HepG2 (cell line): Measurements from ENCODE around the gene PARP3. TPM values are rescaled to one million over a fixed set of nuclear protein-coding genes. Genes with fewer than 3 reads are reported as not detected.

Source experiments
- ARID2 ChIP-seq: sonication (generic); formaldehyde crosslinking; IDR thresholded peaks from 2 replicates; pipeline ENCODE4 v1.8.1; 2022; ENCODE audit warnings: mild to moderate bottlenecking, missing genetic modification reagents, borderline replicate concordance
- ARNTL ChIP-seq: sonication (generic); formaldehyde crosslinking; IDR thresholded peaks from 2 replicates; pipeline ENCODE4 v1.4.0; 2020; ENCODE audit warnings: mild to moderate bottlenecking, missing genetic modification reagents
- CBX1 ChIP-seq: IDR thresholded peaks from one replicate; pipeline ENCODE4 v1.6.1; 2016; ENCODE audit warnings: antibody characterized with exemption, low read depth
- CC2D1A ChIP-seq: sonication (generic); formaldehyde crosslinking; IDR thresholded peaks from 2 replicates; pipeline ENCODE4 v1.8.1; 2023; ENCODE audit warnings: mild to moderate bottlenecking, missing genetic modification reagents
- EEA1 ChIP-seq: sonication (generic); formaldehyde crosslinking; IDR thresholded peaks from 2 replicates; pipeline ENCODE4 v1.5.1; 2020; ENCODE audit warnings: mild to moderate bottlenecking, missing genetic modification reagents, borderline replicate concordance
- ELF4 ChIP-seq: sonication (generic); formaldehyde crosslinking; IDR thresholded peaks from 2 replicates; pipeline ENCODE4 v1.5.0; 2020; ENCODE audit warnings: missing genetic modification reagents, mild to moderate bottlenecking, moderate library complexity, borderline replicate concordance
- MIXL1 ChIP-seq: IDR thresholded peaks from 2 replicates; pipeline ENCODE4 v1.6.1; 2016
- NCOA1 ChIP-seq: sonication (generic); formaldehyde crosslinking; IDR thresholded peaks from 2 replicates; pipeline ENCODE4 v1.9.0; 2021; ENCODE audit warnings: missing genetic modification reagents
- NONO ChIP-seq, 2 experiments: fragments of 450-650 bp in 1 of 2; sonication (generic) in 1 of 2; formaldehyde crosslinking in 1 of 2; IDR thresholded peaks in 1 of 2; conservative IDR thresholded peaks in 1 of 2; 2 replicates each; pipeline versions ENCODE4 v1.6.1 to v1.8.0; 2017 to 2022; ENCODE audit warnings: mild to moderate bottlenecking in 1 of 2, missing genetic modification reagents in 1 of 2, moderate library complexity in 1 of 2
- RFX1 ChIP-seq: fragments of 450-650 bp; IDR thresholded peaks from 2 replicates; pipeline ENCODE4 v1.6.1; 2017
- STAT5B ChIP-seq: sonication (generic); formaldehyde crosslinking; IDR thresholded peaks from 2 replicates; pipeline ENCODE4 v1.4.0; 2020; ENCODE audit warnings: missing genetic modification reagents
- SUZ12 ChIP-seq: fragments of 150-350 bp; IDR thresholded peaks from 2 replicates; pipeline ENCODE4 v1.6.1; 2014; ENCODE audit warnings: low read depth, low read length
- TBP ChIP-seq: sonication (generic); formaldehyde crosslinking; IDR thresholded peaks from 2 replicates; pipeline ENCODE4 v1.5.0; 2020; ENCODE audit warnings: missing genetic modification reagents
- ZBTB49 ChIP-seq: sonication (generic); formaldehyde crosslinking; IDR thresholded peaks from 2 replicates; pipeline ENCODE4 v1.4.0; 2020; ENCODE audit warnings: missing genetic modification reagents, borderline replicate concordance
- ZNF556 ChIP-seq: sonication (generic); formaldehyde crosslinking; IDR thresholded peaks from 2 replicates; pipeline ENCODE4 v1.4.0; 2020; ENCODE audit warnings: mild to moderate bottlenecking, missing genetic modification reagents, borderline replicate concordance
- ZNF572 ChIP-seq: sonication (generic); formaldehyde crosslinking; IDR thresholded peaks from 2 replicates; pipeline ENCODE4 v1.5.1; 2020; ENCODE audit warnings: mild to moderate bottlenecking, missing genetic modification reagents
- ZNF709 ChIP-seq: sonication (generic); formaldehyde crosslinking; IDR thresholded peaks from 2 replicates; pipeline ENCODE4 v1.5.0; 2020; ENCODE audit warnings: mild to moderate bottlenecking, missing genetic modification reagents
- ZNF790 ChIP-seq: sonication (generic); formaldehyde crosslinking; IDR thresholded peaks from 2 replicates; pipeline ENCODE4 v1.8.0; 2022; ENCODE audit warnings: missing genetic modification reagents, mild to moderate bottlenecking, borderline replicate concordance
- ZNF792 ChIP-seq: IDR thresholded peaks from 2 replicates; pipeline ENCODE4 v1.6.1; 2016
- polyA plus RNA-seq, 8 experiments: library from polyadenylated mRNA; depleted of rRNA in 3 of 8; stranded (reverse) in 7 of 8; unstranded in 1 of 8; fragments of >200 nt; fragmentation: Illumina TruSeq in 4 of 8; extraction: Trizol in 4 of 8; gene quantifications; 2 replicates each; pipeline versions ENCODE4 v1.2.1 to v1.2.3, GENCODE V29; 2011 to 2016; ENCODE audit warnings: low read depth in 4 of 8, missing spikeins in 1 of 8, mixed read lengths in 1 of 8; ENCODE audit not compliant: insufficient read depth in 1 of 8
- total RNA-seq, 5 experiments: library from RNA; depleted of rRNA; stranded (reverse); fragments of >200 nt; fragmentation: Illumina TruSeq; extraction: Trizol; gene quantifications; 2 replicates each; pipeline ENCODE4 v1.2.3, GENCODE V29; 2016; ENCODE audit warnings: low read depth in 1 of 5
- TF ChIP-seq, protein P1 (sequence below): sonication (generic); formaldehyde crosslinking; IDR thresholded peaks from 2 replicates; pipeline ENCODE4 v1.4.0; 2020; ENCODE audit warnings: missing genetic modification reagents
- TF ChIP-seq, protein P2 (sequence below): IDR thresholded peaks from 2 replicates; pipeline ENCODE4 v1.6.1; 2016; ENCODE audit warnings: mild to moderate bottlenecking
- TF ChIP-seq, protein P3 (sequence below): IDR thresholded peaks from 2 replicates; pipeline ENCODE4 v1.6.1; 2016

PARP3 gene
- total and polyA plus RNA-seq, 2 of the 13 experiments (the other 11 are each of a cell fraction or from before 2014, with no cell fraction given) = 11.2 to 21.5 TPM

DNA sequence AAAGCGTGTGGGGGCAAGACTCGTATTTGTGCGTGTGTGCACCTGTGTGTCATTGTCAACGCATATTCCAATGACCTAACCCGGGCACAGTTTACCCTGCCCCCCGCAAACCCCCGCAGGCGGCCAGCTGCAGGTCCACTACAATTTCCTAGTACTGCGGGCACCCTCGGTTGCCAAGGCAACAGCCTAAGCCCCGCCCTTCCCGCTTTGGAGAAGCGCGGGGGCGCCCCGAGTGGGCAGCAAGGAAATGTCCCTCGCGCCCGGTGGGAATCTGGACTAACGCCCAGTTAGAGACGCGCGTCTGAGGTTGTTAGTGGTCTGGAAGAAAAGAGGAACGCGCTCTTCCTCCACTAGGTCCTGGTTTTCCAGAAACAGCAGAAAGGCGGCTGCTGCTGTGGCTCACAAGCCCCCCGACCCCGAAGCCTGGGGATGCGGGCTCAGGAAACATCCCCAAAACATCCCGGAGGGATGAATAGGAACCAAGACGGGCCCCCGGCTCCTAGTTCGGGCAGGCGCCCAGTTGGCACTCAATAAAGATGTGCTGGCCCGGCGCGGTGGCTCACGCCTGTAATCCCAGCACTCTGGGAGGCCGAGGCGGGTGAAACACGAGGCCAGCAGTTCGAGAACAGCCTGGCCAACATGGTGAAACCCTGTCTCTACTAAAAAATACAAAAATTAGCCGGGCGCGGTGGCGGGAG lies 33.8 kb downstream of the PARP3 start (continued):
- TF ChIP-seq, protein P1, sequence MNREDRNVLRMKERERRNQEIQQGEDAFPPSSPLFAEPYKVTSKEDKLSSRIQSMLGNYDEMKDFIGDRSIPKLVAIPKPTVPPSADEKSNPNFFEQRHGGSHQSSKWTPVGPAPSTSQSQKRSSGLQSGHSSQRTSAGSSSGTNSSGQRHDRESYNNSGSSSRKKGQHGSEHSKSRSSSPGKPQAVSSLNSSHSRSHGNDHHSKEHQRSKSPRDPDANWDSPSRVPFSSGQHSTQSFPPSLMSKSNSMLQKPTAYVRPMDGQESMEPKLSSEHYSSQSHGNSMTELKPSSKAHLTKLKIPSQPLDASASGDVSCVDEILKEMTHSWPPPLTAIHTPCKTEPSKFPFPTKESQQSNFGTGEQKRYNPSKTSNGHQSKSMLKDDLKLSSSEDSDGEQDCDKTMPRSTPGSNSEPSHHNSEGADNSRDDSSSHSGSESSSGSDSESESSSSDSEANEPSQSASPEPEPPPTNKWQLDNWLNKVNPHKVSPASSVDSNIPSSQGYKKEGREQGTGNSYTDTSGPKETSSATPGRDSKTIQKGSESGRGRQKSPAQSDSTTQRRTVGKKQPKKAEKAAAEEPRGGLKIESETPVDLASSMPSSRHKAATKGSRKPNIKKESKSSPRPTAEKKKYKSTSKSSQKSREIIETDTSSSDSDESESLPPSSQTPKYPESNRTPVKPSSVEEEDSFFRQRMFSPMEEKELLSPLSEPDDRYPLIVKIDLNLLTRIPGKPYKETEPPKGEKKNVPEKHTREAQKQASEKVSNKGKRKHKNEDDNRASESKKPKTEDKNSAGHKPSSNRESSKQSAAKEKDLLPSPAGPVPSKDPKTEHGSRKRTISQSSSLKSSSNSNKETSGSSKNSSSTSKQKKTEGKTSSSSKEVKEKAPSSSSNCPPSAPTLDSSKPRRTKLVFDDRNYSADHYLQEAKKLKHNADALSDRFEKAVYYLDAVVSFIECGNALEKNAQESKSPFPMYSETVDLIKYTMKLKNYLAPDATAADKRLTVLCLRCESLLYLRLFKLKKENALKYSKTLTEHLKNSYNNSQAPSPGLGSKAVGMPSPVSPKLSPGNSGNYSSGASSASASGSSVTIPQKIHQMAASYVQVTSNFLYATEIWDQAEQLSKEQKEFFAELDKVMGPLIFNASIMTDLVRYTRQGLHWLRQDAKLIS (CRISPR knock-in tag) = no peak
- TF ChIP-seq ZNF572 (CRISPR knock-in tag) = 0 out of 2 replicates have a peak, but pooled peaks have one; percentile 38
- TF ChIP-seq, protein P2, sequence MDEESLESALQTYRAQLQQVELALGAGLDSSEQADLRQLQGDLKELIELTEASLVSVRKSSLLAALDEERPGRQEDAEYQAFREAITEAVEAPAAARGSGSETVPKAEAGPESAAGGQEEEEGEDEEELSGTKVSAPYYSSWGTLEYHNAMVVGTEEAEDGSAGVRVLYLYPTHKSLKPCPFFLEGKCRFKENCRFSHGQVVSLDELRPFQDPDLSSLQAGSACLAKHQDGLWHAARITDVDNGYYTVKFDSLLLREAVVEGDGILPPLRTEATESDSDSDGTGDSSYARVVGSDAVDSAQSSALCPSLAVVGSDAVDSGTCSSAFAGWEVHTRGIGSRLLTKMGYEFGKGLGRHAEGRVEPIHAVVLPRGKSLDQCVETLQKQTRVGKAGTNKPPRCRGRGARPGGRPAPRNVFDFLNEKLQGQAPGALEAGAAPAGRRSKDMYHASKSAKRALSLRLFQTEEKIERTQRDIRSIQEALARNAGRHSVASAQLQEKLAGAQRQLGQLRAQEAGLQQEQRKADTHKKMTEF (CRISPR knock-in tag) = no peak
- TF ChIP-seq NCOA1 = 0 out of 2 replicates have a peak, but pooled peaks have one; percentile 48
- TF ChIP-seq TBP (CRISPR knock-in tag) = no peak
- 0 out of 2 replicates have a peak, but pooled peaks have one; percentile 11 for TF ChIP-seq ZNF709
- TF ChIP-seq RFX1 = peak; percentile 70
- no peak for TF ChIP-seq ZNF556 (CRISPR knock-in tag)
- TF ChIP-seq ZNF792 = no peak
- no peak for TF ChIP-seq ARNTL (CRISPR knock-in tag)
- TF ChIP-seq ELF4 = no peak
- no peak for TF ChIP-seq CC2D1A (CRISPR knock-in tag)
- TF ChIP-seq STAT5B (CRISPR knock-in tag) = no peak
- TF ChIP-seq EEA1 (CRISPR knock-in tag) = no peak
- no peak for TF ChIP-seq NONO (IDR thresholded peaks at IDR 0.05)
- TF ChIP-seq NONO (CRISPR knock-in tag; conservative IDR thresholded peaks at IDR 0.05) = peak; percentile 13; the same call in 1 of the 2 replicates
- TF ChIP-seq, protein P3, sequence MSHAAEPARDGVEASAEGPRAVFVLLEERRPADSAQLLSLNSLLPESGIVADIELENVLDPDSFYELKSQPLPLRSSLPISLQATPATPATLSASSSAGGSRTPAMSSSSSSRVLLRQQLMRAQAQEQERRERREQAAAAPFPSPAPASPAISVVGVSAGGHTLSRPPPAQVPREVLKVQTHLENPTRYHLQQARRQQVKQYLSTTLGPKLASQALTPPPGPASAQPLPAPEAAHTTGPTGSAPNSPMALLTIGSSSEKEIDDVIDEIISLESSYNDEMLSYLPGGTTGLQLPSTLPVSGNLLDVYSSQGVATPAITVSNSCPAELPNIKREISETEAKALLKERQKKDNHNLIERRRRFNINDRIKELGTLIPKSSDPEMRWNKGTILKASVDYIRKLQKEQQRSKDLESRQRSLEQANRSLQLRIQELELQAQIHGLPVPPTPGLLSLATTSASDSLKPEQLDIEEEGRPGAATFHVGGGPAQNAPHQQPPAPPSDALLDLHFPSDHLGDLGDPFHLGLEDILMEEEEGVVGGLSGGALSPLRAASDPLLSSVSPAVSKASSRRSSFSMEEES (CRISPR knock-in tag) = no peak
- TF ChIP-seq ARID2 (CRISPR knock-in tag) = no peak
- no peak for TF ChIP-seq SUZ12
- TF ChIP-seq MIXL1 (CRISPR knock-in tag) = no peak
- no peak for TF ChIP-seq ZBTB49 (CRISPR knock-in tag)
- no peak for TF ChIP-seq CBX1
- 0 out of 2 replicates have a peak, but pooled peaks have one; percentile 19 for TF ChIP-seq ZNF790 (CRISPR knock-in tag)
